ENCODE measurements around the gene DLX4. TPM values are rescaled to one million over a fixed set of nuclear protein-coding genes. Genes with fewer than 3 reads are reported as not detected.

DLX4 gene, protein sequence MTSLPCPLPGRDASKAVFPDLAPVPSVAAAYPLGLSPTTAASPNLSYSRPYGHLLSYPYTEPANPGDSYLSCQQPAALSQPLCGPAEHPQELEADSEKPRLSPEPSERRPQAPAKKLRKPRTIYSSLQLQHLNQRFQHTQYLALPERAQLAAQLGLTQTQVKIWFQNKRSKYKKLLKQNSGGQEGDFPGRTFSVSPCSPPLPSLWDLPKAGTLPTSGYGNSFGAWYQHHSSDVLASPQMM
- not detected for total RNA-seq

DNA sequence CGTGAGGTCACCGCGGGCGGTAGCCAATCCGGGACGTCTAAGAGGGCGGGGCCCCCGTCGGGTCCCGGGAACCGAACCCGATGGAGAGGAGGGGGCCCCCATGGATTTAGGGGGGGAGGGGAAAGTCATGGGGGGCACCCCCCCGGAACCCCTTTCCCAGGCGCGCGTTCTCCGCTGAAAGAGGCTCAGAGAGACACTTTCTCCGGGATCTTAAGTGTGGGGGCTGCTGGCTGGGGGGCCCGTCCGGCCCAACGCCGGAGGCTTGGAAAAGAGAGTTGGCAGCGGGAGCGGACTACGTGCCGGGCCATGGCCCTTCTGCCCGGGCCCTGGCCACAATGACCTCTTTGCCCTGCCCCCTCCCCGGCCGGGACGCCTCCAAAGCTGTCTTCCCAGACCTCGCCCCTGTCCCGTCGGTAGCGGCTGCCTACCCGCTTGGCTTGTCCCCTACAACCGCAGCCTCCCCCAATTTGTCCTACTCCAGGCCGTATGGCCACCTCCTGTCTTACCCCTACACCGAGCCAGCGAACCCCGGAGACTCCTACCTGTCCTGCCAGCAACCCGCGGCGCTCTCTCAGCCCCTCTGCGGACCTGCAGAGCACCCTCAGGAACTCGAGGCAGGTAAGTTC, at the start of gene DLX4:
DLX4 (plus strand) TSS at position 57 of the 626 bp plus-strand sequence; CDS start at position 336, 279 bp downstream.
- H3K4me3 ChIP-seq = peak within 1 kb of the TSS; percentile 17 to 53 (median 40)
- intact Hi-C loops (cut with DNase I; ENCODE audit: low total_unique reads) (no loop called here), in situ Hi-C loops (cut with MboI; ENCODE audit: low pct_ligation_motif_present in 1 of 4, low pct_unique_long_range_greater_than_20kb in 1 of 4, low sequenced_read_pairs in 3 of 4) (no loop called here)
- DNase-seq = no peak
- H3K27ac ChIP-seq = no peak within 1 kb of the TSS
- peaks cover 15 to 39% (median 30%) of the 10 kb centered on the region in 4 donors for H3K4me1 ChIP-seq
- TF ChIP-seq POLR2A (IDR thresholded peaks at IDR 0.05) (no peak), EP300 (IDR thresholded peaks at IDR 0.05; ENCODE audit: low read depth) (no peak), POLR2AphosphoS5 (IDR thresholded peaks at IDR 0.05) (no peak), CTCF (IDR thresholded peaks at IDR 0.05) (no peak)
- WGBS, 2 donors (ENCODE audit: low coverage in 1 of 2) = 6% methylated on average over 45 of the region's 45 CpGs; no CpG with 5 or more reads in 1 of the 2 donors
- no peaks in the 10 kb centered on the region for H3K9me3 ChIP-seq
- H3K36me3 ChIP-seq = no peaks in the 10 kb centered on the region
- H3K27me3 ChIP-seq = peaks cover 100% of the 10 kb centered on the region

DNA sequence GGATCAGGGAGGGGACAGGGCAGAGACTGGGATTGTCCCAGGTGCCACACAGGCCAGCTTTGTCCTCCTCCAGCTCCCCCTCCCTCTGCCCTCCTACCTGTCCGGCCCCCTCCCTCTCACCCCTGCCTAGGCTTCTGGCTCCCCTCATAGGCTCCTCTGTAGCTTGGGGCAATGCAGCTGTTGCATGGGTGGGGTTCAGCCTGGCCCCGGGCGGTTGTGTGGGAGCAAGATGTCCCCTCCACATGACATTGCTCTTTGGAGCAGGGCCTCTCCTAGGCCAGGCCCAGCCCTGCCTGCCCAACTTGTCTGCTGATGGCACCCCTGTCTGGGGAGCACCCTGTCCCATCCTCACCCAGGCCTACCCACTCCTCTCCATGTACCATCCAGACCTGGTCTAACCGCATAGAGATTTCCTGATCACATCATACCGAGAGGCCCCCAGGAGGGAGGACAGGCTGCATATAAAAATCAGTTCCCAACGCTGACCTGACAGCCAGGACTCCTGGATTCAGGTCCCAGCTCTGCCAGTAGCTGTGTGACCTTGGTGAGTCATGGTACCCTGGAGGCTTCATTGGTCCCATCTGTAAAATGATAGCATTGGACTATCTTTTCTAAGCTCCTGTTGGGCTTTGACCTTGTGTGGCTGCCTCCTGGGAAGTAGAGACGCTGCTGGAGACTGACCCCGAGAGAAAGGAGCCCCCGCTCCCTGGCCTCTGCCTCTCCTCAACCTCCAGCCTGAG, 48.8 kb upstream of the DLX4 start:
- Histone ChIP-seq H3K4me3 (no peak overlapping the region), H3K27me3 (peaks cover 23% of the 10 kb centered on the region), H3K4me1 (no peaks in the 10 kb centered on the region), H3K36me3 (no peaks in the 10 kb centered on the region), H3K9me3 (no peaks in the 10 kb centered on the region), H3K27ac (no peak overlapping the region)
- in situ Hi-C loops (cut with MboI; ENCODE audit: low pct_ligation_motif_present in 1 of 4, low pct_unique_long_range_greater_than_20kb in 1 of 4, low sequenced_read_pairs in 3 of 4) = no loop called here
- TF ChIP-seq POLR2AphosphoS5 (IDR thresholded peaks at IDR 0.05) (no peak), CTCF (IDR thresholded peaks at IDR 0.05) (no peak), EP300 (IDR thresholded peaks at IDR 0.05; ENCODE audit: low read depth) (no peak), POLR2A (IDR thresholded peaks at IDR 0.05) (no peak)
- no peak for DNase-seq
- intact Hi-C loops (cut with DNase I; ENCODE audit: low total_unique reads) = no loop called here
- WGBS, 2 donors (ENCODE audit: low coverage in 1 of 2) = 85 to 100% methylated on average over 2 to 9 of the region's 9 CpGs

- no peak for TF ChIP-seq EP300 (IDR thresholded peaks at IDR 0.05; ENCODE audit: low read depth)
- no peak for TF ChIP-seq POLR2AphosphoS5 (IDR thresholded peaks at IDR 0.05)
- no peak for TF ChIP-seq POLR2A (IDR thresholded peaks at IDR 0.05)
- no peak for TF ChIP-seq CTCF (IDR thresholded peaks at IDR 0.05)
- in situ Hi-C loops (cut with MboI; ENCODE audit: low pct_ligation_motif_present in 1 of 4, low pct_unique_long_range_greater_than_20kb in 1 of 4, low sequenced_read_pairs in 3 of 4) = no loop called here
- H3K9me3 ChIP-seq = no peaks in the 10 kb centered on the region
- no peak for DNase-seq
- H3K4me3 ChIP-seq = no peak overlapping the region
- H3K4me1 ChIP-seq = no peaks in the 10 kb centered on the region
- no peak overlapping the region for H3K27ac ChIP-seq
- intact Hi-C loops (cut with DNase I; ENCODE audit: low total_unique reads) = no loop called here
- WGBS, 2 donors (ENCODE audit: low coverage in 1 of 2) = 63% methylated on average over 4 of the region's 4 CpGs; no CpG with 5 or more reads in 1 of the 2 donors
- H3K36me3 ChIP-seq = no peaks in the 10 kb centered on the region
- peaks cover 17% of the 10 kb centered on the region for H3K27me3 ChIP-seq
Measured at GRCh38 chr17:49922095-49922494, 46.9 kb upstream of the DLX4 start.

- no peak overlapping the region for H3K4me3 ChIP-seq
- no peak overlapping the region for H3K27ac ChIP-seq
- WGBS, 2 donors (ENCODE audit: low coverage in 1 of 2) = 52 to 61% methylated on average over 3 to 14 of the region's 14 CpGs
- in situ Hi-C loops (cut with MboI; ENCODE audit: low pct_ligation_motif_present in 1 of 4, low pct_unique_long_range_greater_than_20kb in 1 of 4, low sequenced_read_pairs in 3 of 4) = no loop called here
- H3K36me3 ChIP-seq = no peaks in the 10 kb centered on the region
- TF ChIP-seq POLR2AphosphoS5 (IDR thresholded peaks at IDR 0.05) = no peak
- no peak for TF ChIP-seq CTCF (IDR thresholded peaks at IDR 0.05)
- no peak for TF ChIP-seq EP300 (IDR thresholded peaks at IDR 0.05; ENCODE audit: low read depth)
- TF ChIP-seq POLR2A (IDR thresholded peaks at IDR 0.05) = no peak
- H3K4me1 ChIP-seq = no peaks in the 10 kb centered on the region
- no peaks in the 10 kb centered on the region for H3K9me3 ChIP-seq
- peaks cover 23% of the 10 kb centered on the region for H3K27me3 ChIP-seq
- no peak for DNase-seq
- intact Hi-C loops (cut with DNase I; ENCODE audit: low total_unique reads) = no loop called here
Measured at GRCh38 chr17:49924116-49924515, 44.9 kb upstream of the DLX4 start.

All from transverse colon (tissue), 4 donors.